ENCODE measurements around the gene SLFNL1. TPM values are rescaled to one million over a fixed set of nuclear protein-coding genes. Genes with fewer than 3 reads are reported as not detected.
A peak's percentile ranks its signal among the peaks of the same experiment; 100 is the strongest.

SLFNL1 gene
- total and polyA plus RNA-seq, 9 donors: 0.05 to 1.2 (median 0.62) TPM

DNA sequence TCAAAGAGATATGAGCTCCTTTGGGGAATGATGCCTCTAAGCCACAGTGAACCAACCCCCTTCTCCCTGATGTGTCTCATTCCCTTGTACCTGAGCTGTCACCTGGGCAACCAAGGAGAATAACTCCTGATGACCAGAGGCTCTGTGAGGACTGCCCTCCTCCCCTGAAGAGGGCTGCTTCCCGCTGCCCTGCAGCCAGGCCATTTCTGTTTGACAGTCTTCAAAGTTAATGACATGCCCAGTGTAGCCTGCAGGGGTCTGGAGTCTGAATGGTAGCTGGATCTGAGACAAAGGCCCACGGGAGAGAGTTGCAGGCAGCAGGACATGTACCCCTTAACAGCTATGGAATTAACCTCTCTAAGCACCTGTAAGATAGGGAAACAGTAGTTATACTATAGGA lies 3.4 kb upstream of the SLFNL1 start:
- Histone ChIP-seq H3K27me3 (no peaks in the 10 kb centered on the region), H3K27ac (no peak overlapping the region), H3K36me3 (no peaks in the 10 kb centered on the region), H3K9me3 (no peaks in the 10 kb centered on the region), H3K4me3 (no peak overlapping the region), H3K4me1 (ENCODE audit: insufficient read depth) (peaks cover 5% of the 10 kb centered on the region)
- intact Hi-C loops (cut with DNase I): no loop called here
- 66 to 74% (median 72%) methylated on average over 2 of the region's 2 CpGs for WGBS, 3 donors
- no peak for DNase-seq
- TF ChIP-seq EP300 (IDR thresholded peaks at IDR 0.05) (no peak), POLR2A (IDR thresholded peaks at IDR 0.05) (no peak)
- TF ChIP-seq, protein P1, sequence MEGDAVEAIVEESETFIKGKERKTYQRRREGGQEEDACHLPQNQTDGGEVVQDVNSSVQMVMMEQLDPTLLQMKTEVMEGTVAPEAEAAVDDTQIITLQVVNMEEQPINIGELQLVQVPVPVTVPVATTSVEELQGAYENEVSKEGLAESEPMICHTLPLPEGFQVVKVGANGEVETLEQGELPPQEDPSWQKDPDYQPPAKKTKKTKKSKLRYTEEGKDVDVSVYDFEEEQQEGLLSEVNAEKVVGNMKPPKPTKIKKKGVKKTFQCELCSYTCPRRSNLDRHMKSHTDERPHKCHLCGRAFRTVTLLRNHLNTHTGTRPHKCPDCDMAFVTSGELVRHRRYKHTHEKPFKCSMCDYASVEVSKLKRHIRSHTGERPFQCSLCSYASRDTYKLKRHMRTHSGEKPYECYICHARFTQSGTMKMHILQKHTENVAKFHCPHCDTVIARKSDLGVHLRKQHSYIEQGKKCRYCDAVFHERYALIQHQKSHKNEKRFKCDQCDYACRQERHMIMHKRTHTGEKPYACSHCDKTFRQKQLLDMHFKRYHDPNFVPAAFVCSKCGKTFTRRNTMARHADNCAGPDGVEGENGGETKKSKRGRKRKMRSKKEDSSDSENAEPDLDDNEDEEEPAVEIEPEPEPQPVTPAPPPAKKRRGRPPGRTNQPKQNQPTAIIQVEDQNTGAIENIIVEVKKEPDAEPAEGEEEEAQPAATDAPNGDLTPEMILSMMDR (IDR thresholded peaks at IDR 0.05): no peak

DNA sequence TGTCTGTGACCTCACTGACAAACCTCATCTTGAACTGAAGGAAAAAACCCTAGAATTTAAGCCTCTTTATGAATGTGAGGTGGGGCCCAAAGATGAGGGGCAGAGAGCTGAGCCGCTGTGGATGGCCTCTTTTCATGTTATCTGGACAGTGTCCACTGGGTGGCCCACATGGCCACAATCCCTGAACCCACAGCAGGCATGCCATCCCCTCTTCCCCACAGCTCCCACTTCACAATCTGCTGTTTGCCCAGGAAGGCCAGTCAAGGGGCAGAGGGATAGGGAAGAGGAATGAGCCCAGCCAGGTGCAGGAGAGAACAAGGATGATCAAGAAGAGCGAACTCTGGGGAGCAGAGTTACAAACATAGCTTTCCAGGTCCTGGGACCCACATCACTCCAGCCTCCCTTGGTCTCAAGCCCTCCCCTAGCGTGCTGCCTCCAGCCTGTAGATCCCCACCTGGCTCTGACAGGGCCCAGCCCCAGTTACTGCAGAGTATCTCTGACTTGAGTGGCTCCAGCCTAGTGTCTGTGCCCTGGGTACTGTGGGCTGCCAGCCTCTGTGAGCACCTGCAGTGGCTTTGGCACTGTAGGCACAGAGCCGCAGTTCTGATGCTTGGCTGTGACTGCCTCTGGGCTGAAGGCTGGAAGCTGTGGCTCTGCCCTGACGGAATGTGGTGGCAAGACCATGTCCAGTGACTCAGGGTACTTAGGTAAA lies 1.9 kb upstream of the SLFNL1 start:
- WGBS, 3 donors: 88 to 95% (median 93%) methylated on average over 5 of the region's 5 CpGs
- TF ChIP-seq EP300 (IDR thresholded peaks at IDR 0.05) (no peak), POLR2A (IDR thresholded peaks at IDR 0.05) (no peak)
- TF ChIP-seq, protein P1 (IDR thresholded peaks at IDR 0.05): peak in 1 of 3 donors; percentile 20
- no peaks in the 10 kb centered on the region for H3K9me3 ChIP-seq
- no peak for DNase-seq
- H3K27ac ChIP-seq: no peak overlapping the region
- no peaks in the 10 kb centered on the region for H3K36me3 ChIP-seq
- H3K27me3 ChIP-seq: no peaks in the 10 kb centered on the region
- peaks cover 5% of the 10 kb centered on the region for H3K4me1 ChIP-seq (ENCODE audit: insufficient read depth)
- no peak overlapping the region for H3K4me3 ChIP-seq
- intact Hi-C loops (cut with DNase I): no loop called here

DNA sequence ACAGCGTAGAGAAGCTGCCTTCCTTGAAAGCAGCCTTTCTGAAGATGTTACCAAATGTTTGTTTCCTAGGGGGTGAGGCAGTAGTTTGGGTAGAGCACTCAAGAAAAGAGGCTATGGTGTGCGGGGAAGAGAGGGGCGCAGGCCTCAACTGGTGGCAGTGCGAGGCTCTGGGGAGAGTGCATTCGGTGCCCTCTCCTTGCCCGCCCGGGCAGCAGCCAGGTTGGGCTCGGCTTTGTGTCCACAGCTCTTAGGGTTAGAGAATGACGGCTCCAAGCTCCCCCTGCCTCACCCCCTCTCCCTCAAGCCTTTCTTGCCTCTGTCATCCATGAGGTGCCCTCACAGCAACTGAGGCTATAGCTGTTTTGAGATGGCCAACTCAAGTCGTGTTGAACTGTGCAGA lies 899 bp upstream of the SLFNL1 start:
- Histone ChIP-seq H3K4me3 (no peak overlapping the region), H3K27me3 (no peaks in the 10 kb centered on the region), H3K9me3 (no peaks in the 10 kb centered on the region), H3K4me1 (ENCODE audit: insufficient read depth) (peaks cover 5% of the 10 kb centered on the region), H3K36me3 (no peaks in the 10 kb centered on the region), H3K27ac (no peak overlapping the region)
- WGBS, 3 donors: 89 to 92% (median 91%) methylated on average over 10 of the region's 10 CpGs
- no peak for TF ChIP-seq POLR2A (IDR thresholded peaks at IDR 0.05)
- TF ChIP-seq, protein P1 (IDR thresholded peaks at IDR 0.05): no peak
- TF ChIP-seq EP300 (IDR thresholded peaks at IDR 0.05): no peak
- intact Hi-C loops (cut with DNase I): no loop called here
- DNase-seq: no peak

DNA sequence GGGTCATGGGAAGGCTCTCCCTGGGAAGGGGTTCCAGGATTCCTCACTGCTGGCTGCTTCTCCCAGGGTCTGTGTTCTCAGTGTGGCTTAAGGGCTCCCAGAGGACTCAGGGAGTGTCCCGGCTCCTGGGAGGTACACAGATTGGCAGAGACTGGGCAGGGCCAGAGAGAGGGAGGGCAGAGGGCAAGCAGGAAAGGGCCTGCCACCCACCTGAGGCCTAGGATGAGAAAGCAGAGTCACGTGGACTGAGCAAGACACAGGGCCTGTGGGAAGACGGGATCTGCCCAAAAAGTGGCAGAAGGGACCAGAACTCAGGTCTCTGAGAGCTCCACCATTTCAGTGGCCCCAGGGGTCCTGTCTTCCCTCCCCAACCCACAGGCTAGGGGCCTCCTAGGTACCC lies 871 bp downstream of the SLFNL1 start:
- WGBS, 3 donors: 65 to 84% (median 79%) methylated on average over 3 of the region's 3 CpGs
- Histone ChIP-seq H3K4me3 (no peak overlapping the region), H3K27me3 (no peaks in the 10 kb centered on the region), H3K9me3 (no peaks in the 10 kb centered on the region), H3K4me1 (ENCODE audit: insufficient read depth) (peaks cover 5% of the 10 kb centered on the region), H3K36me3 (no peaks in the 10 kb centered on the region), H3K27ac (no peak overlapping the region)
- DNase-seq: no peak
- TF ChIP-seq POLR2A (IDR thresholded peaks at IDR 0.05) (no peak), EP300 (IDR thresholded peaks at IDR 0.05) (no peak)
- TF ChIP-seq, protein P1 (IDR thresholded peaks at IDR 0.05): no peak
- intact Hi-C loops (cut with DNase I): no loop called here
